Measurements from ENCODE around the gene CEP85L. TPM values are rescaled to one million over a fixed set of nuclear protein-coding genes. Genes with fewer than 3 reads are reported as not detected.

The CEP85L gene
- total and polyA plus RNA-seq, 2 of the 13 experiments (the other 11 are each of a cell fraction or from before 2014, with no cell fraction given), result 0.44 to 1.7 TPM

DNA sequence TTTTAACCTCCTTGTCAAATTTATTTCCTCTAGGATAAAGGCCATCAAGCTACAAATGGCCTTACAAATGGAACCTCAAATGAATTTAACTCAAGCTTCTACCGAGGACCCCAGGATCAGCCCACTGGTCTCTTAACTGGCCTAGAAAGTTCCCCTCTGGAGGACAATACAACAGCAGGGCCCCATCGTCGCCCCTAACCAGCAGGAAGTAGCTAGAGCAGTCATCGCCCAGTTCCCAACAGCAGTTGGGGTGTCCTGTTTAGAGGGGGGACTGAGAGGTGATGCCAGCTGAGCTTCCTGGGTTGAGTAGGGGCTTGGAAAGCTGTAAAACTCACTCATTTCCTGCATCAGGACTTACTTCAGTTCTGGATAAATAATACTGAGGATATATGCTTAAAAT, 25.6 kb downstream of the CEP85L start:
- no peak for DNase-seq (ENCODE audit: low spot score)
- Histone ChIP-seq H3K4me1 (ENCODE audit: insufficient read depth, low read length) (no peaks in the 10 kb centered on the region), H4K20me1 (ENCODE audit: insufficient read depth, low read length) (no peaks in the 10 kb centered on the region), H3K36me3 (replicated peaks in 1 of 2; ENCODE audit: control insufficient read depth in 1 of 2, insufficient read depth in 2 of 2, low read length in 2 of 2) (no peaks in the 10 kb centered on the region), H3K4me3 (replicated peaks in 1 of 3; ENCODE audit: insufficient read depth in 1 of 3, low read depth in 2 of 3, low read length in 3 of 3) (no peak overlapping the region), H3K9ac (ENCODE audit: insufficient read depth, low read depth, low read length) (no peak overlapping the region), H3K79me2 (ENCODE audit: insufficient read depth, low read length) (no peaks in the 10 kb centered on the region), H3K27me3 (ENCODE audit: control insufficient read depth in 1 of 2, insufficient read depth in 2 of 2, low read length in 2 of 2) (peaks cover 0 to 4% of the 10 kb centered on the region in 2 experiments; a peak in 1 of 5 replicates), H2AFZ (ENCODE audit: low read length) (no peak overlapping the region), H3K9me3 (ENCODE audit: low read length) (peaks cover 11% of the 10 kb centered on the region), H3K4me2 (ENCODE audit: low read depth, low read length) (no peak overlapping the region), H3K27ac (ENCODE audit: extremely low read length, insufficient read depth, low read length) (no peak overlapping the region)
- CTCF ChIA-PET (ENCODE audit: low intra/inter-chr PET ratio, low total read pairs), result no interaction called here
- TF ChIP-seq KDM4B (CRISPR knock-in tag; IDR thresholded peaks at IDR 0.05), result no peak
- intact Hi-C loops (cut with micrococcal nuclease; ENCODE audit: unreplicated experiment), result no loop called here
- POLR2A ChIA-PET, result no interaction called here
- in situ Hi-C loops (cut with HindIII; ENCODE audit: extremely low pct_ligation_motif_present, low pct_unique_long_range_greater_than_20kb), result no loop called here
- no TSS peak for BruUV-seq (replicated peaks)
- no peak for FAIRE-seq
- WGBS (ENCODE audit: low lambda C conversion rate), result 43% methylated on average over 3 of the region's 4 CpGs
- no peak for ATAC-seq

DNA sequence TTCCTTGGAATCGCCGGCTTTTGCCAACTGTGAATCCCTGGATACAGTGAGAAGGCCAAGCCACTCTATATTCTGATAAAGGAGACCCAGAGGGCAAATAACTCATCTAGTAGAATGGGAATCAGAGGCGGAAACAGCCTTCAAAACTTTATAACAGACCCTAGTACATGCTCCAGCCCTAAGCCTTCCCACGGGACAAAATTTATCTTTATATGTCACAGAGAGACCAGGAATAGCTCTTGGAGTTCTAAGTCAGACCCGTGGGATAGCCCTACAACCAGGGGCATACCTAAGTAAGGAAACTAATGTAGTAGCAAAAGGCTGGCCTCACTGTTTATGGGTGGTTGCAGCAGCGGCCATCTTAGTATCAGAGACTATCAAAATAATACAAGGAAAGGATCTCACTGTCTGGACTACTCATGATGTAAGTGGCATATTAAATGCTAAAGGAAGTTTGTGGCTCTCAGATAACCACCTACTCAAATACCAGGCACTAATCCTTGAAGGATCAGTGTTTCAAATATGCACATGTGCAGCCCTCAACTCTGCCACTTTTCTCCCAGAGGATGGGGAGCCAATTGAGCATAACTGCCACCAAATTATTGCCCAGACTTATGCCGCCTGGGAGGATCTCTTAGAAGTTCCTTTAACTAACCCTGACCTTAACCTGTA, 29.5 kb downstream of the CEP85L start:
- intact Hi-C loops (cut with micrococcal nuclease; ENCODE audit: unreplicated experiment) (no loop called here), in situ Hi-C loops (cut with HindIII; ENCODE audit: extremely low pct_ligation_motif_present, low pct_unique_long_range_greater_than_20kb) (no loop called here)
- no peak for TF ChIP-seq PLRG1 (conservative IDR thresholded peaks at IDR 0.05)
- TF ChIP-seq NR2F1 (CRISPR knock-in tag; IDR thresholded peaks at IDR 0.05), result no peak
- TF ChIP-seq IRF1 (CRISPR knock-in tag; IDR thresholded peaks at IDR 0.05; ENCODE audit: low read depth), result no peak
- TF ChIP-seq GLI4 (CRISPR knock-in tag; IDR thresholded peaks at IDR 0.05; ENCODE audit: borderline replicate concordance), result no peak
- TF ChIP-seq, protein P1, sequence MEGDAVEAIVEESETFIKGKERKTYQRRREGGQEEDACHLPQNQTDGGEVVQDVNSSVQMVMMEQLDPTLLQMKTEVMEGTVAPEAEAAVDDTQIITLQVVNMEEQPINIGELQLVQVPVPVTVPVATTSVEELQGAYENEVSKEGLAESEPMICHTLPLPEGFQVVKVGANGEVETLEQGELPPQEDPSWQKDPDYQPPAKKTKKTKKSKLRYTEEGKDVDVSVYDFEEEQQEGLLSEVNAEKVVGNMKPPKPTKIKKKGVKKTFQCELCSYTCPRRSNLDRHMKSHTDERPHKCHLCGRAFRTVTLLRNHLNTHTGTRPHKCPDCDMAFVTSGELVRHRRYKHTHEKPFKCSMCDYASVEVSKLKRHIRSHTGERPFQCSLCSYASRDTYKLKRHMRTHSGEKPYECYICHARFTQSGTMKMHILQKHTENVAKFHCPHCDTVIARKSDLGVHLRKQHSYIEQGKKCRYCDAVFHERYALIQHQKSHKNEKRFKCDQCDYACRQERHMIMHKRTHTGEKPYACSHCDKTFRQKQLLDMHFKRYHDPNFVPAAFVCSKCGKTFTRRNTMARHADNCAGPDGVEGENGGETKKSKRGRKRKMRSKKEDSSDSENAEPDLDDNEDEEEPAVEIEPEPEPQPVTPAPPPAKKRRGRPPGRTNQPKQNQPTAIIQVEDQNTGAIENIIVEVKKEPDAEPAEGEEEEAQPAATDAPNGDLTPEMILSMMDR (CRISPR knock-in tag; IDR thresholded peaks at IDR 0.05), result no peak
- TF ChIP-seq ZNF572 (CRISPR knock-in tag; IDR thresholded peaks at IDR 0.05), result no peak
- no peak for TF ChIP-seq SMARCC2 (IDR thresholded peaks at IDR 0.05)
- TF ChIP-seq, protein P2, sequence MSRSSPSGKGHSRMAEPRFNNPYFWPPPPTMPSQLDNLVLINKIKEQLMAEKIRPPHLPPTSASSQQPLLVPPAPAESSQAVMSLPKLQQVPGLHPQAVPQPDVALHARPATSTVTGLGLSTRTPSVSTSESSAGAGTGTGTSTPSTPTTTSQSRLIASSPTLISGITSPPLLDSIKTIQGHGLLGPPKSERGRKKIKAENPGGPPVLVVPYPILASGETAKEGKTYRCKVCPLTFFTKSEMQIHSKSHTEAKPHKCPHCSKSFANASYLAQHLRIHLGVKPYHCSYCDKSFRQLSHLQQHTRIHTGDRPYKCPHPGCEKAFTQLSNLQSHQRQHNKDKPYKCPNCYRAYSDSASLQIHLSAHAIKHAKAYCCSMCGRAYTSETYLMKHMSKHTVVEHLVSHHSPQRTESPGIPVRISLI (CRISPR knock-in tag; IDR thresholded peaks at IDR 0.05; ENCODE audit: borderline replicate concordance), result no peak
- no peak for TF ChIP-seq U2AF2 (IDR thresholded peaks at IDR 0.05; ENCODE audit: low read depth, low read length)
- H3K4me2 ChIP-seq (ENCODE audit: low read depth, low read length), result no peak overlapping the region
- ChIA-PET POLR2A (no interaction called here), CTCF (ENCODE audit: low intra/inter-chr PET ratio, low total read pairs) (no interaction called here)
- 43% methylated on average over 7 of the region's 7 CpGs for WGBS (ENCODE audit: low lambda C conversion rate)
- H3K4me1 ChIP-seq (ENCODE audit: insufficient read depth, low read length), result no peaks in the 10 kb centered on the region
- H3K36me3 ChIP-seq (replicated peaks in 1 of 2; ENCODE audit: control insufficient read depth in 1 of 2, insufficient read depth in 2 of 2, low read length in 2 of 2), result no peaks in the 10 kb centered on the region
- no peaks in the 10 kb centered on the region for H4K20me1 ChIP-seq (ENCODE audit: insufficient read depth, low read length)
- H3K27ac ChIP-seq (ENCODE audit: extremely low read length, insufficient read depth, low read length), result no peak overlapping the region
- no peaks in the 10 kb centered on the region for H3K79me2 ChIP-seq (ENCODE audit: insufficient read depth, low read length)
- no peak for DNase-seq (ENCODE audit: low spot score)
- H3K4me3 ChIP-seq (replicated peaks in 1 of 3; ENCODE audit: insufficient read depth in 1 of 3, low read depth in 2 of 3, low read length in 3 of 3), result no peak overlapping the region
- ATAC-seq, result no peak
- no TSS peak for BruUV-seq (replicated peaks)
- no peak overlapping the region for H2AFZ ChIP-seq (ENCODE audit: low read length)
- no peak overlapping the region for H3K9ac ChIP-seq (ENCODE audit: insufficient read depth, low read depth, low read length)
- H3K9me3 ChIP-seq (ENCODE audit: low read length), result peaks cover 11% of the 10 kb centered on the region
- H3K27me3 ChIP-seq (ENCODE audit: control insufficient read depth in 1 of 2, insufficient read depth in 2 of 2, low read length in 2 of 2), result peaks cover 0 to 13% of the 10 kb centered on the region in 2 experiments; a peak in 2 of 5 replicates
- FAIRE-seq, result no peak

Measured in HepG2 (cell line).